ENCODE measurements around the gene DCAKD.

Gene DCAKD

DNA sequence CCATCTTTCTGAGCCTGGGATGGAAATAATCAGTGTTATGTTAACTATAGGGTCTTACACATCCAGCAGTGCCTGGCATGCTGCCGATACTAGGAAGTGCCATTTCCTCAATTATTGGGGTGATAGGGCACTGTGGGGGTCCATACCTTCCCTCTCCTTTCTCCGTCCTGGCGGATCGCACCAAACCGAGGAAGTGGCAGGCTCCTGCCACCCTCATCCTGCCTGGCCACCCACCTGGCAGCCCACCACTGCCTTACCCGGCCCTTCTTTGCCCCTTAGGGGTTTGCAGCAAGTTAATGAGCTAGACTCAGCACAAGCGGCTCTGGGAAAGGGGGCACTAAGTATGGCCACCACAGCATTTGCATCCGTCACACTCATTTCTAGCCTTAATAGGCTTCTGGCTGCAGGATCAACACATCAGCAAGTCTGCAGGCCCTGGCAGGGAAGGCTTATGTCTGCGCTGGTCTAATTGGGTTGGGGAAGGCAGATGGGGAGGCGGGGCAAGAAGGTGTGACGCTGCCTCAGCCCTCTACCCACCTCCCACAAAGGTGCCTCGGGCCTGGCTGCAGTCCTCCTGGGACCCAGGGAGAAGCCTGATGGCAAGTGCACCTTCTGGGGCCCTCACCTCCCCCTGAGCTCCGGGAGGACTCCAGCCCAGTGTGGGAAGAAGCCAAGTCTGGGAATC, 28.6 kb downstream of the DCAKD start:
- H3K27me3 ChIP-seq, result peaks cover 44% of the 10 kb centered on the region
- peaks cover 17 to 22% of the 10 kb centered on the region in 2 experiments for H3K4me1 ChIP-seq (ENCODE audit: control insufficient read depth in 1 of 2, insufficient read depth in 1 of 2, low read depth in 1 of 2, low read length in 1 of 2)
- no peak for TF ChIP-seq CTCF (IDR thresholded peaks at IDR 0.05)
- H3K4me3 ChIP-seq (ENCODE audit: low read depth in 1 of 2, low read length in 1 of 2), result no peak overlapping the region
- H3K9me3 ChIP-seq, result no peaks in the 10 kb centered on the region
- peaks cover 20% of the 10 kb centered on the region for H3K36me3 ChIP-seq
- no peak overlapping the region for H3K27ac ChIP-seq

DNA sequence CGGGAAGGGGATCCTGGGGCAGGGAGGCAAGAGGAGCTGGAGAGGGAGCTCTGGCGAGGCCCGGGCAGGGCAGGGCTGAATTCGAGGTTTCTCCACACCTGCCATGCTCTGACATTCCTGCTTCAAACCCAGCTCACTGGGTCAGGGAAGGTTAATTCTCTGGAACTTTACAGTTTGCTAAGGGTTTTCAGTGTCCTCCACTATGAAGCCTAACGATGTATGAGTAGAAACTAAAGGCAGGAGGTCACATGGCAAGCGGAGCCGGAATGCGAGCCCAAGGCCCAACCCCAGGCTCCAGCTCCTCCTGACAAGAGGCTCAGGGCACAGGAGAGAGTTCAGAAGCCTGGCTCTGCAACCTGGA, 29.2 kb downstream of the DCAKD start:
- Histone ChIP-seq H3K36me3 (peaks cover 16% of the 10 kb centered on the region), H3K9me3 (no peaks in the 10 kb centered on the region), H3K4me1 (ENCODE audit: control insufficient read depth in 1 of 2, insufficient read depth in 1 of 2, low read depth in 1 of 2, low read length in 1 of 2) (peaks cover 17 to 22% of the 10 kb centered on the region in 2 experiments), H3K27me3 (peaks cover 50% of the 10 kb centered on the region), H3K27ac (no peak overlapping the region), H3K4me3 (ENCODE audit: low read depth in 1 of 2, low read length in 1 of 2) (no peak overlapping the region)
- TF ChIP-seq CTCF (IDR thresholded peaks at IDR 0.05), result no peak

GRCh38 chr17:45021607-45022287, 29.7 kb downstream of the DCAKD start:
- peaks cover 55% of the 10 kb centered on the region for H3K27me3 ChIP-seq
- no peak overlapping the region for H3K27ac ChIP-seq
- peaks cover 17 to 22% of the 10 kb centered on the region in 2 experiments for H3K4me1 ChIP-seq (ENCODE audit: control insufficient read depth in 1 of 2, insufficient read depth in 1 of 2, low read depth in 1 of 2, low read length in 1 of 2)
- peak; percentile 89 for TF ChIP-seq CTCF (IDR thresholded peaks at IDR 0.05)
- H3K4me3 ChIP-seq (ENCODE audit: low read depth in 1 of 2, low read length in 1 of 2), result peak overlapping the region; percentile 25 to 57
- no peaks in the 10 kb centered on the region for H3K9me3 ChIP-seq
- H3K36me3 ChIP-seq, result peaks cover 13% of the 10 kb centered on the region

GRCh38 chr17:45020354-45021138, 30.9 kb downstream of the DCAKD start:
- TF ChIP-seq CTCF (IDR thresholded peaks at IDR 0.05), result no peak
- peaks cover 17 to 22% of the 10 kb centered on the region in 2 experiments for H3K4me1 ChIP-seq (ENCODE audit: control insufficient read depth in 1 of 2, insufficient read depth in 1 of 2, low read depth in 1 of 2, low read length in 1 of 2)

GRCh38 chr17:45018848-45019711, 32.4 kb downstream of the DCAKD start:
- peak overlapping the region in 1 of 2 experiments; percentile 41 for H3K4me3 ChIP-seq (ENCODE audit: low read depth in 1 of 2, low read length in 1 of 2)
- no peak overlapping the region for H3K27ac ChIP-seq
- H3K36me3 ChIP-seq, result peaks cover 6% of the 10 kb centered on the region
- peaks cover 69% of the 10 kb centered on the region for H3K27me3 ChIP-seq
- H3K4me1 ChIP-seq (ENCODE audit: control insufficient read depth in 1 of 2, insufficient read depth in 1 of 2, low read depth in 1 of 2, low read length in 1 of 2), result peaks cover 17 to 22% of the 10 kb centered on the region in 2 experiments
- TF ChIP-seq CTCF (IDR thresholded peaks at IDR 0.05), result no peak
- H3K9me3 ChIP-seq, result no peaks in the 10 kb centered on the region

More at GRCh38 chr17:45020354-45021138, 30.9 kb downstream of the DCAKD start:
- no peak overlapping the region for H3K4me3 ChIP-seq (ENCODE audit: low read depth in 1 of 2, low read length in 1 of 2)
- peaks cover 10% of the 10 kb centered on the region for H3K36me3 ChIP-seq
- no peaks in the 10 kb centered on the region for H3K9me3 ChIP-seq
- H3K27ac ChIP-seq, result no peak overlapping the region
- H3K27me3 ChIP-seq, result peaks cover 67% of the 10 kb centered on the region
